ENCODE measurements around the gene FBXL15. TPM values are rescaled to one million over a fixed set of nuclear protein-coding genes. Genes with fewer than 3 reads are reported as not detected.
A peak's percentile ranks its signal among the peaks of the same experiment; 100 is the strongest.

The FBXL15 gene
- total RNA-seq, 1 experiment from 2014 or later, result 24.6 TPM

GRCh38 chr10:102420714-102421506 is at the start of gene FBXL15 (continued):
- TF ChIP-seq, protein P1, sequence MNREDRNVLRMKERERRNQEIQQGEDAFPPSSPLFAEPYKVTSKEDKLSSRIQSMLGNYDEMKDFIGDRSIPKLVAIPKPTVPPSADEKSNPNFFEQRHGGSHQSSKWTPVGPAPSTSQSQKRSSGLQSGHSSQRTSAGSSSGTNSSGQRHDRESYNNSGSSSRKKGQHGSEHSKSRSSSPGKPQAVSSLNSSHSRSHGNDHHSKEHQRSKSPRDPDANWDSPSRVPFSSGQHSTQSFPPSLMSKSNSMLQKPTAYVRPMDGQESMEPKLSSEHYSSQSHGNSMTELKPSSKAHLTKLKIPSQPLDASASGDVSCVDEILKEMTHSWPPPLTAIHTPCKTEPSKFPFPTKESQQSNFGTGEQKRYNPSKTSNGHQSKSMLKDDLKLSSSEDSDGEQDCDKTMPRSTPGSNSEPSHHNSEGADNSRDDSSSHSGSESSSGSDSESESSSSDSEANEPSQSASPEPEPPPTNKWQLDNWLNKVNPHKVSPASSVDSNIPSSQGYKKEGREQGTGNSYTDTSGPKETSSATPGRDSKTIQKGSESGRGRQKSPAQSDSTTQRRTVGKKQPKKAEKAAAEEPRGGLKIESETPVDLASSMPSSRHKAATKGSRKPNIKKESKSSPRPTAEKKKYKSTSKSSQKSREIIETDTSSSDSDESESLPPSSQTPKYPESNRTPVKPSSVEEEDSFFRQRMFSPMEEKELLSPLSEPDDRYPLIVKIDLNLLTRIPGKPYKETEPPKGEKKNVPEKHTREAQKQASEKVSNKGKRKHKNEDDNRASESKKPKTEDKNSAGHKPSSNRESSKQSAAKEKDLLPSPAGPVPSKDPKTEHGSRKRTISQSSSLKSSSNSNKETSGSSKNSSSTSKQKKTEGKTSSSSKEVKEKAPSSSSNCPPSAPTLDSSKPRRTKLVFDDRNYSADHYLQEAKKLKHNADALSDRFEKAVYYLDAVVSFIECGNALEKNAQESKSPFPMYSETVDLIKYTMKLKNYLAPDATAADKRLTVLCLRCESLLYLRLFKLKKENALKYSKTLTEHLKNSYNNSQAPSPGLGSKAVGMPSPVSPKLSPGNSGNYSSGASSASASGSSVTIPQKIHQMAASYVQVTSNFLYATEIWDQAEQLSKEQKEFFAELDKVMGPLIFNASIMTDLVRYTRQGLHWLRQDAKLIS (CRISPR knock-in tag; IDR thresholded peaks at IDR 0.05; ENCODE audit: borderline replicate concordance), result peak; percentile 66; the same call in 1 of the 2 replicates
- TF ChIP-seq E2F5 (CRISPR knock-in tag; IDR thresholded peaks at IDR 0.05) (no peak), STAT6 (CRISPR knock-in tag; conservative IDR thresholded peaks at IDR 0.05; ENCODE audit: low read depth) (peak; percentile 71; the same call in 1 of the 2 replicates), EMX1 (CRISPR knock-in tag; IDR thresholded peaks at IDR 0.05) (no peak), NR3C1 (CRISPR knock-in tag; conservative IDR thresholded peaks at IDR 0.05; ENCODE audit: low read depth) (0 out of 2 replicates have a peak, but pooled peaks have one; percentile 58), ZNF263 (CRISPR knock-in tag; IDR thresholded peaks at IDR 0.05; ENCODE audit: low read depth) (no peak), SMAD4 (CRISPR knock-in tag; IDR thresholded peaks at IDR 0.05) (no peak), SP1 (CRISPR knock-in tag; conservative IDR thresholded peaks at IDR 0.05) (peak; percentile 89), ELF4 (CRISPR knock-in tag; IDR thresholded peaks at IDR 0.05; ENCODE audit: low read depth) (no peak), ETV6 (CRISPR knock-in tag; IDR thresholded peaks at IDR 0.05) (peak; percentile 62; the same call in 1 of the 2 replicates), PRRX2 (CRISPR knock-in tag; IDR thresholded peaks at IDR 0.05) (no peak), ZNF416 (CRISPR knock-in tag; IDR thresholded peaks at IDR 0.05) (no peak), JUN (CRISPR knock-in tag; IDR thresholded peaks at IDR 0.05) (no peak), MXD4 (CRISPR knock-in tag; IDR thresholded peaks at IDR 0.05; ENCODE audit: borderline replicate concordance) (no peak), USF1 (CRISPR knock-in tag; IDR thresholded peaks at IDR 0.05) (peak; percentile 52; the same call in 1 of the 2 replicates)
- TF ChIP-seq, protein P2, sequence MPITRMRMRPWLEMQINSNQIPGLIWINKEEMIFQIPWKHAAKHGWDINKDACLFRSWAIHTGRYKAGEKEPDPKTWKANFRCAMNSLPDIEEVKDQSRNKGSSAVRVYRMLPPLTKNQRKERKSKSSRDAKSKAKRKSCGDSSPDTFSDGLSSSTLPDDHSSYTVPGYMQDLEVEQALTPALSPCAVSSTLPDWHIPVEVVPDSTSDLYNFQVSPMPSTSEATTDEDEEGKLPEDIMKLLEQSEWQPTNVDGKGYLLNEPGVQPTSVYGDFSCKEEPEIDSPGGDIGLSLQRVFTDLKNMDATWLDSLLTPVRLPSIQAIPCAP (CRISPR knock-in tag; IDR thresholded peaks at IDR 0.05), result no peak
- TF ChIP-seq, protein P3, sequence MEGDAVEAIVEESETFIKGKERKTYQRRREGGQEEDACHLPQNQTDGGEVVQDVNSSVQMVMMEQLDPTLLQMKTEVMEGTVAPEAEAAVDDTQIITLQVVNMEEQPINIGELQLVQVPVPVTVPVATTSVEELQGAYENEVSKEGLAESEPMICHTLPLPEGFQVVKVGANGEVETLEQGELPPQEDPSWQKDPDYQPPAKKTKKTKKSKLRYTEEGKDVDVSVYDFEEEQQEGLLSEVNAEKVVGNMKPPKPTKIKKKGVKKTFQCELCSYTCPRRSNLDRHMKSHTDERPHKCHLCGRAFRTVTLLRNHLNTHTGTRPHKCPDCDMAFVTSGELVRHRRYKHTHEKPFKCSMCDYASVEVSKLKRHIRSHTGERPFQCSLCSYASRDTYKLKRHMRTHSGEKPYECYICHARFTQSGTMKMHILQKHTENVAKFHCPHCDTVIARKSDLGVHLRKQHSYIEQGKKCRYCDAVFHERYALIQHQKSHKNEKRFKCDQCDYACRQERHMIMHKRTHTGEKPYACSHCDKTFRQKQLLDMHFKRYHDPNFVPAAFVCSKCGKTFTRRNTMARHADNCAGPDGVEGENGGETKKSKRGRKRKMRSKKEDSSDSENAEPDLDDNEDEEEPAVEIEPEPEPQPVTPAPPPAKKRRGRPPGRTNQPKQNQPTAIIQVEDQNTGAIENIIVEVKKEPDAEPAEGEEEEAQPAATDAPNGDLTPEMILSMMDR (IDR thresholded peaks at IDR 0.05), result no peak
- TF ChIP-seq, protein P4, sequence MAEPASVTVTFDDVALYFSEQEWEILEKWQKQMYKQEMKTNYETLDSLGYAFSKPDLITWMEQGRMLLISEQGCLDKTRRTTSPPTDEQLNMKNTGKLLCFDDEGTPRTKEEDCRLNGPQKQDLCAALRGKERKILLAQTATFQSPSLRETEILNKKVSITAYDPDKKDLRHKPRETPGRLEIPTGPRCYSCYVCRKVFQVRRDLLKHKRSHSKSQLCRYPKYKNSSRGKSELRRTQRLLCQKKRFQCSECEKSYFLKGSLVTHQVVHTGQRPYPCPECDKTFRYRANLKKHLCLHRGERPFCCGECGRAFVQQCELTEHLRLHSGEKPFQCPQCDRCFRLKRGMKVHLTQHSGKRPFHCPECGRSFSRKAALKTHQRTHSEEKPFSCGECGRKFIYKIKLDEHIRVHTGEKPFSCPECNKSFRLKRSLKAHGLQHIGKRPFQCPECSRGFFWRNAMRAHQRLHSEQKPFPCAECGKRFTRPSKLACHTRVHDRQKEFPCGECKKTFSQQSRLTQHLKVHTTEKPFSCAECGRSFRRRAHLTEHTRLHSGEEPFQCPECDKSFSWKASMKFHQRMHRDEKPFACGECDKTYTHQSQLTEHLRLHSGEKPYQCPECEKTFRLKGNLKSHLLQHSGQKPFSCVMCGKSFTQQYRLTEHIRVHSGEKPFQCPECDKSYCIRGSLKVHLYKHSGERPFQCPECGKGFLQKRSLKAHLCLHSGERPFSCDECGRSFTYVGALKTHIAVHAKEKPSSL (CRISPR knock-in tag; conservative IDR thresholded peaks at IDR 0.05), result no peak
- TF ChIP-seq, protein P5, sequence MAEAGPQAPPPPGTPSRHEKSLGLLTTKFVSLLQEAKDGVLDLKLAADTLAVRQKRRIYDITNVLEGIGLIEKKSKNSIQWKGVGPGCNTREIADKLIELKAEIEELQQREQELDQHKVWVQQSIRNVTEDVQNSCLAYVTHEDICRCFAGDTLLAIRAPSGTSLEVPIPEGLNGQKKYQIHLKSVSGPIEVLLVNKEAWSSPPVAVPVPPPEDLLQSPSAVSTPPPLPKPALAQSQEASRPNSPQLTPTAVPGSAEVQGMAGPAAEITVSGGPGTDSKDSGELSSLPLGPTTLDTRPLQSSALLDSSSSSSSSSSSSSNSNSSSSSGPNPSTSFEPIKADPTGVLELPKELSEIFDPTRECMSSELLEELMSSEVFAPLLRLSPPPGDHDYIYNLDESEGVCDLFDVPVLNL (CRISPR knock-in tag; IDR thresholded peaks at IDR 0.05; ENCODE audit: borderline replicate concordance, low read depth), result no peak

Data from WTC11 (cell line).